ENCODE results near the gene CD320. TPM values are rescaled to one million over a fixed set of nuclear protein-coding genes. Genes with fewer than 3 reads are reported as not detected.
A peak's percentile ranks its signal among the peaks of the same experiment; 100 is the strongest.

Gene CD320
- total and polyA plus RNA-seq, 2 of the 8 experiments (the other 6 are each of a cell fraction or from before 2014, with no cell fraction given): 80.4 to 157 TPM

- TF ChIP-seq CBX5 (IDR thresholded peaks at IDR 0.05; ENCODE audit: low read depth, low read length) (no peak), SP1 (IDR thresholded peaks at IDR 0.05; ENCODE audit: low read depth, low read length) (peak; percentile 23; the same call in 1 of the 2 replicates), POLR2A (IDR thresholded peaks at IDR 0.05; ENCODE audit: control extremely low read depth in 1 of 2, low read depth in 2 of 2, low read length in 2 of 2) (peak; percentile 80 to 95), TAF7 (optimal IDR thresholded peaks at IDR 0.05; ENCODE audit: borderline replicate concordance, low read depth, low read length) (peak; percentile 35), GTF2F1 (IDR thresholded peaks at IDR 0.05; ENCODE audit: borderline replicate concordance, low read depth, low read length) (no peak), ASH2L (IDR thresholded peaks at IDR 0.05; ENCODE audit: low read length) (peak; percentile 65), EP300 (IDR thresholded peaks at IDR 0.05; ENCODE audit: borderline replicate concordance in 1 of 2, low read depth in 2 of 2, low read length in 2 of 2) (no peak), KDM4A (IDR thresholded peaks at IDR 0.05; ENCODE audit: low read depth, low read length, severe bottlenecking) (peak; percentile 90), E2F6 (IDR thresholded peaks at IDR 0.05) (peak; percentile 65)
Observed at GRCh38 chr19:8307965-8308866, at the start of gene CD320 (continued).

All from H1 (cell line).